ENCODE data around the gene EEF1AKMT2.

DNA sequence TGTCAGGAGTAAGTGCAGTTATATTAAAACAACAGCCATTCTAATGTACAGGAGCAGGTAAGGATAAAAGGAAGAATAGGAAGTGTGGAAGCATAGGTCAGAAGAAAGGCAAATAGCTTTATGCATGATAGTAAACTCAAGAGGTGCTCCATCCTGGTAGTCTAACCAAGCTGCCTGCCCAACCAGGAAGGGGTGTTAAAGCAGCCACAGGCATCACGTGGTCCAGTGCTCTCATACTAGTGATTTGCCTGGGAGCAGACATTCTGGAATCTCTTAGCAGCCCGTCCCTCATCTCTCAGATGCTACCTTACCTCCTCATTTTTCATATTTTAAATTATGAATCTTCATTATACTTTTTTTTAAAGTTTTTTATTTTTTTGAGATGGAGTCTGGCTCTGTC, 28.4 kb upstream of the EEF1AKMT2 start:
- TF ChIP-seq, protein P1, sequence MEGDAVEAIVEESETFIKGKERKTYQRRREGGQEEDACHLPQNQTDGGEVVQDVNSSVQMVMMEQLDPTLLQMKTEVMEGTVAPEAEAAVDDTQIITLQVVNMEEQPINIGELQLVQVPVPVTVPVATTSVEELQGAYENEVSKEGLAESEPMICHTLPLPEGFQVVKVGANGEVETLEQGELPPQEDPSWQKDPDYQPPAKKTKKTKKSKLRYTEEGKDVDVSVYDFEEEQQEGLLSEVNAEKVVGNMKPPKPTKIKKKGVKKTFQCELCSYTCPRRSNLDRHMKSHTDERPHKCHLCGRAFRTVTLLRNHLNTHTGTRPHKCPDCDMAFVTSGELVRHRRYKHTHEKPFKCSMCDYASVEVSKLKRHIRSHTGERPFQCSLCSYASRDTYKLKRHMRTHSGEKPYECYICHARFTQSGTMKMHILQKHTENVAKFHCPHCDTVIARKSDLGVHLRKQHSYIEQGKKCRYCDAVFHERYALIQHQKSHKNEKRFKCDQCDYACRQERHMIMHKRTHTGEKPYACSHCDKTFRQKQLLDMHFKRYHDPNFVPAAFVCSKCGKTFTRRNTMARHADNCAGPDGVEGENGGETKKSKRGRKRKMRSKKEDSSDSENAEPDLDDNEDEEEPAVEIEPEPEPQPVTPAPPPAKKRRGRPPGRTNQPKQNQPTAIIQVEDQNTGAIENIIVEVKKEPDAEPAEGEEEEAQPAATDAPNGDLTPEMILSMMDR (IDR thresholded peaks at IDR 0.05; ENCODE audit: insufficient read depth, low read depth, low read length): no peak
- no peak for TF ChIP-seq EZH2 (IDR thresholded peaks at IDR 0.05; ENCODE audit: insufficient read depth, low read length)
